ENCODE data around the gene SH3TC1.

The SH3TC1 gene

GRCh38 chr4:8200302-8200975 lies 1.3 kb downstream of the SH3TC1 start:
- DNase-seq = no peak

GRCh38 chr4:8201321-8201781 lies 2.3 kb downstream of the SH3TC1 start:
- DNase-seq = no peak

GRCh38 chr4:8202108-8203051 lies 3.3 kb downstream of the SH3TC1 start:
- no peak for DNase-seq

GRCh38 chr4:8203052-8203401 lies 3.9 kb downstream of the SH3TC1 start:
- DNase-seq = no peak

- DNase-seq = no peak
Observed at GRCh38 chr4:8203817-8204216, 4.7 kb downstream of the SH3TC1 start.

GRCh38 chr4:8204576-8205227 lies 5.6 kb downstream of the SH3TC1 start:
- DNase-seq = no peak

GRCh38 chr4:8205241-8205707 lies 6.2 kb downstream of the SH3TC1 start:
- DNase-seq = peak in 1 of 3 experiments; percentile 37

GRCh38 chr4:8205749-8206611 lies 6.9 kb downstream of the SH3TC1 start:
- peak; percentile 67 to 92 (median 86) for DNase-seq

GRCh38 chr4:8207314-8207713 lies 8.2 kb downstream of the SH3TC1 start:
- no peak for DNase-seq

- DNase-seq = no peak
Observed at GRCh38 chr4:8208565-8208964, 9.5 kb downstream of the SH3TC1 start.

- no peak for DNase-seq
Observed at GRCh38 chr4:8209181-8209874, 10.2 kb downstream of the SH3TC1 start.

GRCh38 chr4:8210010-8210409 lies 10.9 kb downstream of the SH3TC1 start:
- no peak for DNase-seq

- DNase-seq = no peak
Observed at GRCh38 chr4:8210616-8211015, 11.5 kb downstream of the SH3TC1 start.

- peak in 1 of 3 experiments; percentile 34 for DNase-seq
Observed at GRCh38 chr4:8211251-8211650, 12.2 kb downstream of the SH3TC1 start.

- DNase-seq = no peak
Observed at GRCh38 chr4:8211737-8212581, 12.9 kb downstream of the SH3TC1 start.

GRCh38 chr4:8212622-8213021 lies 13.5 kb downstream of the SH3TC1 start:
- no peak for DNase-seq

GRCh38 chr4:8213121-8213520 lies 14.0 kb downstream of the SH3TC1 start:
- DNase-seq = no peak

GRCh38 chr4:8214136-8214535 lies 15.0 kb downstream of the SH3TC1 start:
- DNase-seq = no peak

- peak; percentile 49 to 84 (median 70) for DNase-seq
Observed at GRCh38 chr4:8215001-8215427, 15.9 kb downstream of the SH3TC1 start.

- no peak for DNase-seq
Observed at GRCh38 chr4:8215641-8216442, 16.8 kb downstream of the SH3TC1 start.
